LoVo (cell line): ENCODE measurements around the gene FNDC3A.
"Not testable (repeated sequence)": the region's sequence is repeated elsewhere in the genome, so short reads cannot be mapped to it uniquely, and the experiment has no call there.

Source experiments
- DNase-seq: peaks from one replicate; pipeline ENCODE4 v3.0.0-alpha.2; 2016; ENCODE audit warnings: low spot score

FNDC3A gene

GRCh38 chr13:48975101-48975855, 434 bp upstream of the FNDC3A start:
- peak; percentile 62 for DNase-seq

- DNase-seq = no peak
These were observed 1.0 kb downstream of the FNDC3A start for GRCh38 chr13:48976576-48977285.

GRCh38 chr13:48977286-48977625, 1.5 kb downstream of the FNDC3A start:
- no peak for DNase-seq

- no peak for DNase-seq
These were observed 2.3 kb downstream of the FNDC3A start for GRCh38 chr13:48977973-48978372.

GRCh38 chr13:48978942-48979601, 3.4 kb downstream of the FNDC3A start:
- DNase-seq = no peak

GRCh38 chr13:48979892-48980291, 4.2 kb downstream of the FNDC3A start:
- DNase-seq = no peak

GRCh38 chr13:48983331-48983730, 7.6 kb downstream of the FNDC3A start:
- DNase-seq = no peak

- no peak for DNase-seq
These were observed 10.0 kb downstream of the FNDC3A start for GRCh38 chr13:48985756-48986155.

GRCh38 chr13:48990900-48991299, 15.2 kb downstream of the FNDC3A start:
- no peak for DNase-seq

- no peak for DNase-seq
These were observed 17.4 kb downstream of the FNDC3A start for GRCh38 chr13:48993150-48993549.

GRCh38 chr13:48994706-48995105, 19.0 kb downstream of the FNDC3A start:
- DNase-seq = no peak

GRCh38 chr13:48998641-48999292, 23.1 kb downstream of the FNDC3A start:
- DNase-seq = no peak

- no peak for DNase-seq
These were observed 24.5 kb downstream of the FNDC3A start for GRCh38 chr13:49000247-49000646.

- not testable (repeated sequence) for DNase-seq
These were observed 43.4 kb downstream of the FNDC3A start for GRCh38 chr13:49018986-49019635.

- DNase-seq = no peak
These were observed 44.6 kb downstream of the FNDC3A start for GRCh38 chr13:49020328-49020727.

GRCh38 chr13:49020940-49021553, 45.3 kb downstream of the FNDC3A start:
- DNase-seq = no peak

- DNase-seq = no peak
These were observed 46.2 kb downstream of the FNDC3A start for GRCh38 chr13:49021953-49022352.

- no peak for DNase-seq
These were observed 46.9 kb downstream of the FNDC3A start for GRCh38 chr13:49022472-49023144.

- no peak for DNase-seq
These were observed 47.7 kb downstream of the FNDC3A start for GRCh38 chr13:49023431-49023830.

- no peak for DNase-seq
These were observed 51.1 kb downstream of the FNDC3A start for GRCh38 chr13:49026851-49027250.

GRCh38 chr13:49029570-49029969, 53.9 kb downstream of the FNDC3A start:
- DNase-seq = no peak
